ENCODE results near the gene ELP5.
A peak's percentile ranks its signal among the peaks of the same experiment; 100 is the strongest.

Gene ELP5

DNA sequence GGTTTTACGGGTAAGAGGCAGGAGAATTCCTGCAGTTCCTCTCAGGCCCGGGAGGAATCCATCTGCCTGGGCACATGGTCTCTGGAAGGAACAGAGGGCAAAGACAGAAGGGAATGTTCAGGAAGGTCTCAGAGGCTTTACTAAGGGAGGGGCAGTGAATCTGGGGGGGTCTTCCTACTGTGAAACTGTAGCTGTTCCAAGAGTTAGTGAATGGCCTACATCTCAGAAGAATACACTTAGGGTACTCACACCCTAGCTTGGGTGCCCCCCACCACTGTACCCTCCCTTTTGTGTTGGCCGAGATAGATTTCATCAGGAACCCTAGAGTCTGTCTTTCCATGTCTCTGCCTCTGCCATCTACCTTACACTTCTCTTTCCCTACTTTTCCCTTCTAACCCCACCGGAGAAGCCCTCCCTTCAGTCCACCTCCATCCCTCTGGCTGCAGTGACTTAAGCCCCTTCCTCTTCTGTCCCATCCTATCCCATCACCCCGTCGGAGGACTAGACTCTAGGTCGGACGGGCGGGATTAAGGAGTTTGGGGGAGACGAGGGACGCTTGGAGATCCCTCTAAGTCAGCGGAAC, 32.7 kb upstream of the ELP5 start:
- DNase-seq (ENCODE audit: low spot score), result peak; percentile 79

DNA sequence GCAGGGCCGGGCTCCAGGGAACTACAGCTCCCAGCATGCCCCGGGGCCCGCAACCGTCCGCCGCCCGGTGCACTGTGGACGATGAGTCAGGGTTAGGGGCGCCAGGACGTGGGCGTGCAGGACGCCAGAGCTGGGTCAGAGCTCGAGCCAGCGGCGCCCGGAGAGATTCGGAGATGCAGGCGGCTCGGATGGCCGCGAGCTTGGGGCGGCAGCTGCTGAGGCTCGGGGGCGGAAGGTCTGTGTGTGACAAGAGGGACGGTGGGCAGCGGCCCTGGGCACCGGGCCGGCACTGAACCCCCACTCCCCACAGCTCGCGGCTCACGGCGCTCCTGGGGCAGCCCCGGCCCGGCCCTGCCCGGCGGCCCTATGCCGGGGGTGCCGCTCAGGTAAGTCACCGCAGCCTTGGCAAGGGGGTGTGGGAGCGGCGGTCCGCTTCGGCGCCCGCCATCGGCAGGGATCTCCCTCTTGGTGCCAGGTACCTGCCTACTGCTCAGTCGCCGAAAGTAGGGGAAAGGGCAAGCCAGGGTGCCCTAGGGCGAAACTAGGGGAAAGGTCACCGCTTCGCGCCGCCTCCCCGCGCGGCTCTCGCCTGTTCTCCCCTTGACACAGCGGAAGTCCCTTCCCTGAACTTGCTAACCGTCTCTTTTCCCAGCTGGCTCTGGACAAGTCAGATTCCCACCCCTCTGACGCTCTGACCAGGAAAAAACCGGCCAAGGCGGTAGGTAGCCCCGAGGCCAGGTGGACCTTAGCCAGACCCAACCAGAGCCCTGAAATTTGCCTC, 32.0 kb upstream of the ELP5 start, which contains the start of the genes ACADVL and DLG4:
Gene ACADVL, plus strand, starts transcription at position 127 of the 781 bp plus-strand sequence. Its CDS starts 47 bp downstream, at position 174.
Gene DLG4, minus strand, starts transcription at position 25 of the 781 bp plus-strand sequence.
- DNase-seq (ENCODE audit: low spot score), result no peak

DNA sequence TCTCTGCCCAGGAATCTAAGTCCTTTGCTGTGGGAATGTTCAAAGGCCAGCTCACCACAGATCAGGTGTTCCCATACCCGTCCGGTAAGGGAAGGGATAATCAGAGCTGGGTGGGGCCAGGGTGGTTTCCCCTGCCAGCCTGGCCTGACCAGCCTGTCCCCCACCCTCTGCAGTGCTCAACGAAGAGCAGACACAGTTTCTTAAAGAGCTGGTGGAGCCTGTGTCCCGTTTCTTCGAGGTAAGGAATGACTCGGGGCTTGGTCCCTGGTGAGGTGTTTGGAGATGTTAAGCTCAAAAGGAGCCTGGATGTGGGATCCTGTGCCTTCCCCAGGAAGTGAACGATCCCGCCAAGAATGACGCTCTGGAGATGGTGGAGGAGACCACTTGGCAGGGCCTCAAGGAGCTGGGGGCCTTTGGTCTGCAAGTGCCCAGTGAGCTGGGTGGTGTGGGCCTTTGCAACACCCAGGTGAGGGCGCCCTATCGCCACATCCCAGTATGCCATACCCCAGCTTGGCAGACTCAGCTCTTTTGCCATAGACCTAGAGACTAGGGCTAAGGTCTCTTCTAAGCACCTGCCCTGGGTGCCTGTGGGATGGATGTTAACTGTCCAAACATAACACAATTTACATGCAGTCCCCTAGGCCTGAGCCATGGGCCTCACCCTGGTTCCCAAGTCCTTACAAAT, 31.3 kb upstream of the ELP5 start:
- no peak for DNase-seq (ENCODE audit: low spot score)

DNA sequence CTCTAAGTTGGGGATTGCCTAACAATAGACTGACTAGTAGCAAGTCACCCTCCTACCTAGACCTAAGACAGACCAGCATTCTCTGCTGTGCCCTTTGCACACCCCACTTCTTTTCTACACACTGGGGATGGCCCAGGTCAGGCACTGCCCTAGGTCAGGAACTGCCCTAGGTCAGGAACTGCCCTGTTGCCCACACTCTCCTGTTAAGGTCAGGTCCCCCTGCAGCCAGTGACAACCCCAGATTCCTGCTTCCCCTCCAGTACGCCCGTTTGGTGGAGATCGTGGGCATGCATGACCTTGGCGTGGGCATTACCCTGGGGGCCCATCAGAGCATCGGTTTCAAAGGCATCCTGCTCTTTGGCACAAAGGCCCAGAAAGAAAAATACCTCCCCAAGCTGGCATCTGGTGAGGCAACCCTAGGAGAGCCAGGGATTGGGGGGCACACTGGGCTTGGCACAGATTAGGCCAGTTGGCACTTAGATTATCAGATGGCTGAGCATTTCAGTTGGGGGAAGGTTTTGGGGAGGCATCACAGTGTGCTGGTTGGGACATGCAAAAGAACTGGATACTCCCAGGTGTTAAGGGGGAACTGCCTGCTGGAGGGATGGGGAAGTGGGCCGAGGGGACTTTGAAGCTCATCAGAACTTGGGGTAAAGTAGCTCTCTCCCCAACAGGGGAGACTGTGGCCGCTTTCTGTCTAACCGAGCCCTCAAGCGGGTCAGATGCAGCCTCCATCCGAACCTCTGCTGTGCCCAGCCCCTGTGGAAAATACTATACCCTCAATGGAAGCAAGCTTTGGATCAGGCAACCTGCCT, 30.5 kb upstream of the ELP5 start:
- DNase-seq (ENCODE audit: low spot score), result no peak

DNA sequence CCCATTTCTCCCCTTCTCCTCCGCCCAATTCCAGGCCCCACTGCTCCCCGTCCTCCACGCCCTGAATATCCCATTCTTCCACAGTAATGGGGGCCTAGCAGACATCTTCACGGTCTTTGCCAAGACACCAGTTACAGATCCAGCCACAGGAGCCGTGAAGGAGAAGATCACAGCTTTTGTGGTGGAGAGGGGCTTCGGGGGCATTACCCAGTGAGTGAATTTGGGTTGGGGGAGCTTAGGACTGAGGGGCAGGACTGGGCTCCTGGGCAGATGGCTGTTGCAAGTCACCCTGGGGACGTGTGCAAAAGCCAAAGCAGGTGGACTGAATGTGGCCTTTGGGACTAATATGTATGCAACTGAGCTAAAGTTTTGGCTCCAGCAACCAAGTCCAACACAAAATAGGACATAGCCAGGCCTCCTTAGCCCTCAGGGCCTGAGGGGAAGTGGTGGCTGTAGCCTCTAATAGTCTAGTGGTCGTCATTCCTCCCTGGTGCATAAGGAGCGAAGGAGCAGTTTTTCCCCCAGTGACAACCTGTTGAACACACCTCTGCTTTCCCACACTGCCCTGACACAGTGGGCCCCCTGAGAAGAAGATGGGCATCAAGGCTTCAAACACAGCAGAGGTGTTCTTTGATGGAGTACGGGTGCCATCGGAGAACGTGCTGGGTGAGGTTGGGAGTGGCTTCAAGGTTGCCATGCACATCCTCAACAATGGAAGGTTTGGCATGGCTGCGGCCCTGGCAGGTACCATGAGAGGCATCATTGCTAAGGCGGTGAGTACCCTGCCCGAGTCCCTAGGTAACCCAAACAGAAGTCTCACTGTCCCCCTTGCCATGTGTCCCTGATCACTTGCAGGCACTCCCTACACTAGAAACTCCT, 29.7 kb upstream of the ELP5 start:
- DNase-seq (ENCODE audit: low spot score), result no peak

DNA sequence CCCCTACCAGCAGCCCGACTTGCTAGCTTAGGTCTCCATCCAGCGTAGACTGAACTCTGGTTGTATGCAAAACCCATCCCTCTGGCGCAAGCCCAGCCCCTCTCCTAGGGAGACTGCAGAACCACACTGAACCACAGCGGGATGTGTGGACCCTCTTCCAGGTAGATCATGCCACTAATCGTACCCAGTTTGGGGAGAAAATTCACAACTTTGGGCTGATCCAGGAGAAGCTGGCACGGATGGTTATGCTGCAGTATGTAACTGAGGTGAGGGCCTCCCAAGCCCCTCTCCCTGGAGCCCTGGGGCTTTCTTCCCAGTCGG, 29.1 kb upstream of the ELP5 start:
- DNase-seq (ENCODE audit: low spot score), result no peak

DNA sequence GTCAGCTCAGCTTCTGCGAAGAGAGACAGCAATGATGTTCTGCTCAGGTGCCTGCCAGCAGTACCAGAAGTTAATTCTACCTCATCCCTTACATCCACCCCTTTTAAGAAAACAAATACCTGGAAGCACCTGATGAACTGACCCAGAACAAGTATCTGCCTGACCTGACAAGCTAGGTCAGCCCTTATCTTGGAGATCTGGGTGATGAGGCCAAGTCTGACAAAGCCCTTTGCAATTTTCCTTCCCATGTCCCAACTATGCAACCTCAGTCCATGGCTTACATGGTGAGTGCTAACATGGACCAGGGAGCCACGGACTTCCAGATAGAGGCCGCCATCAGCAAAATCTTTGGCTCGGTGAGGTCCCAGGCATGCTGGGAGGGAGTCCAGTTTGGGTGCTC, 28.6 kb upstream of the ELP5 start:
- no peak for DNase-seq (ENCODE audit: low spot score)

DNA sequence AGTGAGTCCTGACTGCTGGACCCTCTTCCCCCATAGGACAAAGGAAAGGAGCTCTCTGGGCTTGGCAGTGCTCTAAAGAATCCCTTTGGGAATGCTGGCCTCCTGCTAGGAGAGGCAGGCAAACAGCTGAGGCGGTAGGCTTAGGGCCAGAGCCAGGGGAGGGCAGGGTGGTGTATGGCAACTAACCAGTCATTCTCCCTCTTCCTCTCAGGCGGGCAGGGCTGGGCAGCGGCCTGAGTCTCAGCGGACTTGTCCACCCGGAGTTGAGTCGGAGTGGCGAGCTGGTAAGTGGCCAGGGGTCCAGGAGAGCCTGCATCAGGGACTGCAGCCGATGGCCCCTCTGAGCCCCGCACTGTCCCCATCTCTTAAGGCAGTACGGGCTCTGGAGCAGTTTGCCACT, 27.9 kb upstream of the ELP5 start:
- no peak for DNase-seq (ENCODE audit: low spot score)

DNA sequence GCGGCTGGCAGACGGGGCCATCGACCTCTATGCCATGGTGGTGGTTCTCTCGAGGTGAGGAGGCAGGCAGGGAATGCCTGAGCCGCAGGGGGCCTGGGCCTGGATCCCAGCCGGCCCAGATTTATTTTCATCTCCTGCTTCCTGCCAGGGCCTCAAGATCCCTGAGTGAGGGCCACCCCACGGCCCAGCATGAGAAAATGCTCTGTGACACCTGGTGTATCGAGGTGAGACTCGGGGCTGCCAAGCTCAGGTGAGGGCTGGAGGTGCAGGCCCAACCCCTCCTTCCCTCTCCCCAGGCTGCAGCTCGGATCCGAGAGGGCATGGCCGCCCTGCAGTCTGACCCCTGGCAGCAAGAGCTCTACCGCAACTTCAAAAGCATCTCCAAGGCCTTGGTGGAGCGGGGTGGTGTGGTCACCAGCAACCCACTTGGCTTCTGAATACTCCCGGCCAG, 27.3 kb upstream of the ELP5 start:
- DNase-seq (ENCODE audit: low spot score), result no peak

DNA sequence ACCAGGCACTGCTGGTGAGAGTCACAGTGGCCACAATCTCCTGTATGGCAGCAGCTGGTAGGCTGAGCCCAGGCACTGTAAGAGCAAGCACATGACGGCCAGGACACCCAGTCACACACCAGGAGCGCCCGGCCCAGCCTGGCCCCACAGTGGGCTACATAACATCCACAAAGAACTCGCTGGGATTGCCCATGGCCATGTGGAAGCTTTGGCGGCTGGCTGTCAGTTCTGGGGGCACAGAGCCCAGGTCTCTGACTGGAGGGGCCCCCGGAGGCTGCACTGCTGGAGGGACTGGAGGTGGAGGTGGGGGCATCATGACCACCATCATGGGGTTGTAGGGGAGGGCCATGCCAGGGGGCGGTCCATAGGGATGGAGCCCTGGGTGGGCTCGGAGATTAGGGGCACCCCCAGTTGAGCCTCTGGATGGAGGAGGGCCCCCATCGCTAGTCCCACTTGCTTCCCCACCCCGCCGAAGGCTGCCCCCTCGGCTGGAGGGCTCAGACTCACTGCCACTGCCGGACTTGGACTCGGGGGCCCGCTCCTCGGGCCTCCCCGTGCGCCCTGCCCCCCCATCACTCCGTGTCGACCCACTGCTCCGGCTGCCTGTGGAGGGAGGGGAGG, 26.2 kb upstream of the ELP5 start:
- no peak for DNase-seq (ENCODE audit: low spot score)

DNA sequence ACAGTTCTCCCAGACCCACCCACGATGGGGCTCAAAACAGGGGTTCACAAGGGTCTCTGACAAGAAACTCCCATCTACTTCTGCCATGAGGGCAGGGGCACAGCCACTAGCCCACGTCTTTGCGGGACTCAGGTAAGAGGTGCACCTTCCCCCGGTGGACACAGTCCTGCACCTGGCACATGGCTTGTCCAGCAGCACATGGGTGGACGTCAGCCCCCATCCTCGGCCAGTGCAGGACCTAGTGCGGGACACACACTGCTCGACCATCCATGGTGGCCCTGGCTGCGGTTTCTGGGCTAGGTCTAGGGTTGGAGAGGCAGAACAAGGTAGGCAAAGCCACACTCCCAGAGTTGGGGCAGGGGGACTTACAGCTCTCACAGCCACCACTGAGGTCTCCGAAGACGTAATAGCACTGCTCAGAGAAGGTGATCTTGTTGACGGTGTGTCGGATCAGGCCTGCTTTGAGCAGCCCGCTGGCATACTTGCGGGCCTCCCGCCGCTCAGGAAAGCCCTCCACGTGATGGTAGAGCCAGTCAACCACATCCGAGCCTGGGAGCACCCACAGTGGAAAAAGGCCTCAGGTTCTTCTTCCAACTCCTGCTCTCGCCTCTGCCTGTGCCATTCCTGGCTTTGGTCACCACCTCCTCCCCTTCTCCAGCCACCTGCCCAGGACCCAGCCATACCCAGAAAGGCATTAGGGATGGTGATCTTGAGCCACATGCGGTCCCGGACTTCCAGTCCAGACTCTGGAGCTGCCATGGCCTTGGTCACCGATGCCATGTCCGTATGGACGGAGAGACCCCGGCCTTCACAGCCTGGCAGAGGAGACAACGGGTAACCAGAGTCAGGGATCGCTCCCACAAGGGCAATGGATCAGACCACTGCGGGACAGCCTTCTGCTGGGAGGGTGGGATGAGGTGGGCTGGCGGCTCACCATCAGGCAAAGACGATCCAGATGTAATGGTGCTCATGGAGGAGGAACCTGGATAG, 25.0 kb upstream of the ELP5 start:
- DNase-seq (ENCODE audit: low spot score), result no peak

DNA sequence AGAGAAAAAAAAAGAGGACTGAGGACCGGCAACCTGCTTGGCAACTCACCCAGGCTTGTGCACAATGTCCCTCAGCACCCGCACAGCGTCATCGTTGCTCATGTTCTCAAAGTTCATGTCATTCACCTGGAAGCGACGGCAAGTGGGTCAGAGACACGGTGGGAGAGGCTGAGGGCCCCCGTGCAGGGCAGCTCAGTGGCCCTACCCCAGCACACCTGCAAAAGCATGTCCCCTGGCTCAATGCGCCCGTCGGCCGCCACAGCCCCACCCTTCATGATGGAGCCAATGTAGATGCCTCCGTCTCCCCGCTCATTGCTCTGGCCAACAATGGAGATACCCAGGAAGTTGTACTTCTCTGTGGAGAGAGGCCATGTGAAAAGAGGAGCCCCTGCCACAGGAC, 23.1 kb upstream of the ELP5 start:
- DNase-seq (ENCODE audit: low spot score), result no peak

DNA sequence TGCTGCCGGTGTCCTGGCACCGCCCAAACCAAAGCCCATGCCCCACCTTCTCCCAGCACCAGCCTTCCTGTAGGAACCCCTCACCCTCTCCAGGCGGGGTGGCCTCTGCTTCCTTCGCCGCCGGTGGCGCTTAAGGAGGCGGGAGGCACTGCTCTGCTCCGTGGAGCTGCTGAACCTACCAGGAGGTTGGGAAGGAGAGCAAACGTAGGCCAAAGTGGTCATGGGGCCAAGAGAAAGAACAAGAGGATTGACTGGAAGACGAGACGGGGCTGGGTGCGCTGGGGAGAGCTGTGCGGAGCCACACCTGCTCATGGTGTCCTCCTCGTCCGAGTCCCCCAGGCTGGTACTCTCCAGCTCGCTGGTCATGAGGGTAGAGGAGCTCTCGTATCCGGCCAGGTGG, 22.5 kb upstream of the ELP5 start:
- no peak for DNase-seq (ENCODE audit: low spot score)

DNA sequence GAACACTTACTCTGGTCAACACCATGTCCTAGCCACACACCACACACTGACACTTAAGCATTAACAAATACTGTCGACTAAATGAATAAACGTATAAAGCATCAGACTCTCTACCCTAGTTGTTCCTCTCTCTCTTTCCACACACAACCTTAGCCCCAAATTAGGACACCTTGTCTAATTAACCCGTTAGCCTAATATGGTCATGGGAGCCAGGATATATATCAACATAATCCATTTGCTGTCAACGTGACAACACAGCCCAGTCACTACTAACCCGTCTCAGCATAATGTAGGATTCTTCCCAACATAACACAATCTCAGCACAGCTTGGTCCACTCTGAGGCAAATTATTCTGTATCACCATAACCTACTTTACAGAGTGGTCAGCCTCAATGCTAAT, 19.9 kb upstream of the ELP5 start:
- DNase-seq (ENCODE audit: low spot score), result no peak

DNA sequence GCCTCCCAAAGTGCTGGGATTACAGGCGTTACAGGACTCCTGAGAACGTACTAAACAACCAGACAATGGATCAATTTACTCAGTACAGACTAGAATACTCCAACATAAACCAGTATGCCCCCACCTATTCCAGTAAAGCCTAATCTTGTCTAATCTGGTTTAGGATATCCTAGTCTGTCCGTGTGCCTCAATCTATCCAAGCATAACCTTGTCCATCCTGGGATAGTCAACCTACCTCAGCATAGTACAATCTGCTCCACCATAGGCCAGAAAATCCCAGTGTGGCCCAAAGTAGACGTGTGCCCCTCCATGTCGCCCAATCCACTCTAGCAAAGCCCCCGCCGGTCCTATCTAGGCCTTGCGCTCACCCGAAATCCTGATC, 18.3 kb upstream of the ELP5 start:
- DNase-seq (ENCODE audit: low spot score), result peak; percentile 33

DNA sequence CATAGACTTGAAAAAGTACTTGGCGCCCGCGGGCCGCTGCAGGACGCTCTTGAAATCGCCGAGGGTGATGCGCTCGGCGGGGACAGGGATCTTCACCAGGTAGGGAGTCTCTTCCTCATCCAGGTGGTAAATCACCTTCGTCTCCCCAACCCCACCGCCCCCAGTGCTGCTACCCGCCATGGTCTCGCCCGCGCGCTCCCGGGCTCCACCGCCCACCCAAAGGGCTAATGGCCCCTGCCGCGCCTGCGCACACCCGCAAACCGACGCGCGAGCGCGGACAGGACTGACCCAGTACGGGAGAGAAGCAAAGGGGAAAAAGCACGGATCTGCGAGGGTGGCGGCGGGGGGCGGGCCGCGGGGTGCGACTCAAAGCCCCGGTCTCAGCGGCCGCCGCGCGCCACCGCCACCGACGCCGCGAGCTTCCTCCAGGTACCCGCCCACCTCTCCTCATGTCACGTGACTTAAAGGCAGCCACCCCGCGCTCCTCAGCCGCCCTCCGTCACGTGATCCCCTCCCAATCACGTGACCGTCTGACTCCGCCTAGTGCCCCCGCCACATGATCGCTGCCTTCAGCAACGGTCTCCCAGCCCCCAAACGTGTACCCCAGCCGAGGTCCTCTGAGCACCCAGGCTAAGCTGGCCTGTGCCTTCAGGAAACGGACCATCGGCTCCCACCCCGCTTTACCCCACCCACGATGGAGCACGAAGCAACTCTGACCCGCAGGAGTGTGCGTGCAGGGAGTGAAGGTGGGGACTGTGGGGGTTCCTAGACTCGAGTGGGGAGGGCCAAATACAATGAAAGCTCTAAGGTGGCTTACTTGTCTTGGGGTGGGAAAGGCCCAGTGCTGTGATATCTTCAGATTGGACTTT, 17.7 kb upstream of the ELP5 start, which contains the start of gene DVL2:
Gene DVL2, minus strand, starts transcription at position 435 of the 869 bp plus-strand sequence. Its CDS starts 255 bp downstream, at position 180.
- DNase-seq (ENCODE audit: low spot score), result peak; percentile 92

DNA sequence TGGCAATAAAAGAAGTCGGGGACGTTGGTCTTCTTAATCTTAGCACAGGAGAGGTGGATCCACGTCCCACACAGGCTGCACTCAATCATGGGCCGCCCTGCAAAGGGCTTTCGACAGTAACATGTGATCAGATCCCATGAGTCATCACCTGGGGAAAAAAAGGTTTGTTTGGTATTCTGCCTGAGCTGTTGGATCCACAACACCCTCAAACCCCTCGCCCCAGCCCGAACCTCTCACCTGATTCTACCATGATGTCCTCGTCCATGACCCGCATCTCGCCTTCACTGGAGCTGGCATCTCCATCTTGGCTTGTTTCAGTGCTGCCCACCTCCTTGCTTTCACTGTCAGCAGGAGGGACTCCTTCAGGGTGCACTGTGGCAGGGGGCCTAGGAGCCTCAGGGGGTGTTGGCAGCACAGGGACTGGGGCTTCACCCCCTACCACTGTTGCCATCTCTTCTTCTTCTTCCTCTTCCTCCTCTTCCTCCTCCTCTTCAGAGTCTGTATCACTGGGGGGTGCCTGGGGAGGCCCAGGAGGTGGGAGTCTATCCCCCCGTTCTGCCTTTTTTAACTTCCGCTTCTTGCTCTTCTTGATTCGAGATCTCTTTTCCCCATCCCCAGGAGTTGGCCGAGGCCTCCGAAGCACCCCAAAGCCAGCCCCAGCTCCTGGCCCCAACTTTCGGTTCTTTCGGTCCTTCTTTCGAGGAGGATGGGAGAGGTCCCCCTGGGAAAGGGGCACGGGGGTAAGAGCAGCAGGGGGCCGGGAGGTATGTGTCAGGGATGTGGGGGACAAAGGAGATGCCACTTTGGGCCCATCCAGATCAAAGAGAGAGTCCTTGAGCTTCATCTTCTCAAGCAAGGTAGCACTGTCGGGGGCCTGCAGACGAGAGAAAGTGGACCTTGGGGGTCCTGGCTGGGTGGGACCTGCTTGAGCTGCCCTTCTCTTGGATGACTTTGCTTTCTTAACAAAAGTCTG, 16.0 kb upstream of the ELP5 start:
- no peak for DNase-seq (ENCODE audit: low spot score)

Measured in pons (tissue), 1 donor.